ENCODE measurements around the gene TPM2. TPM values are rescaled to one million over a fixed set of nuclear protein-coding genes. Genes with fewer than 3 reads are reported as not detected.
"Not testable (repeated sequence)": the region's sequence is repeated elsewhere in the genome, so short reads cannot be mapped to it uniquely, and the experiment has no call there.

The TPM2 gene
- total and polyA plus RNA-seq, 7 donors, result 6,047 to 16,334 (median 9,199) TPM

DNA sequence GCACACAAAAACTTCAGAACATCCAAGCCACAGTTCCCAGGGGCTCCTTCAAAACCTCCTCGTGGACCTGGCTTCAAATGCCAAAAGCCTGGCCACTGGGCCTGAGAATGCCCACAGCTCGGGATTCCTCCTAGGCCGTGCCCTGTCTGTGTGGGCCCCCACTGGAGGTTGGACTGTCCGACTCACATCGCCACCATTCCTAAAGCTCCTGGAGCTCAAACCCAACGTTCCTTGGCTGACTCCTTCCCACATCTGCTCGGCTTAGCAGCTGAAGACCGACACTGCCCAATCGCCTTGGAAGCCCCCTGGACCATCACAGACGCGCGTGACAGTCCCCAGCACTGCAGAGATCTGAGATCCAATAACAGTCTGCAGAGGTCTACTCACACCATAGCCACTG lies 46.7 kb downstream of the TPM2 start:
- TF ChIP-seq, protein P1, sequence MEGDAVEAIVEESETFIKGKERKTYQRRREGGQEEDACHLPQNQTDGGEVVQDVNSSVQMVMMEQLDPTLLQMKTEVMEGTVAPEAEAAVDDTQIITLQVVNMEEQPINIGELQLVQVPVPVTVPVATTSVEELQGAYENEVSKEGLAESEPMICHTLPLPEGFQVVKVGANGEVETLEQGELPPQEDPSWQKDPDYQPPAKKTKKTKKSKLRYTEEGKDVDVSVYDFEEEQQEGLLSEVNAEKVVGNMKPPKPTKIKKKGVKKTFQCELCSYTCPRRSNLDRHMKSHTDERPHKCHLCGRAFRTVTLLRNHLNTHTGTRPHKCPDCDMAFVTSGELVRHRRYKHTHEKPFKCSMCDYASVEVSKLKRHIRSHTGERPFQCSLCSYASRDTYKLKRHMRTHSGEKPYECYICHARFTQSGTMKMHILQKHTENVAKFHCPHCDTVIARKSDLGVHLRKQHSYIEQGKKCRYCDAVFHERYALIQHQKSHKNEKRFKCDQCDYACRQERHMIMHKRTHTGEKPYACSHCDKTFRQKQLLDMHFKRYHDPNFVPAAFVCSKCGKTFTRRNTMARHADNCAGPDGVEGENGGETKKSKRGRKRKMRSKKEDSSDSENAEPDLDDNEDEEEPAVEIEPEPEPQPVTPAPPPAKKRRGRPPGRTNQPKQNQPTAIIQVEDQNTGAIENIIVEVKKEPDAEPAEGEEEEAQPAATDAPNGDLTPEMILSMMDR (IDR thresholded peaks at IDR 0.05), result no peak
- H3K4me3 ChIP-seq, result no peak overlapping the region
- H3K27ac ChIP-seq, result no peak overlapping the region
- ATAC-seq (no peak), DNase-seq (no peak)
- H3K27me3 ChIP-seq (ENCODE audit: insufficient read depth in 3 of 3, low read length in 2 of 3), result no peaks in the 10 kb centered on the region
- WGBS, 3 donors, result 86 to 88% (median 86%) methylated on average over 12 of the region's 12 CpGs
- intact Hi-C loops (cut with DNase I), result loop anchor here in 1 of 2 donors (10.0 kb wide), 1 partner anchor 158 kb away; no protein-coding TSS in a partner anchor
- H3K36me3 ChIP-seq (ENCODE audit: insufficient read depth in 1 of 2, low read depth in 1 of 2), result no peaks in the 10 kb centered on the region
- no peaks in the 10 kb centered on the region for H3K9me3 ChIP-seq
- H3K4me1 ChIP-seq, result no peaks in the 10 kb centered on the region

DNA sequence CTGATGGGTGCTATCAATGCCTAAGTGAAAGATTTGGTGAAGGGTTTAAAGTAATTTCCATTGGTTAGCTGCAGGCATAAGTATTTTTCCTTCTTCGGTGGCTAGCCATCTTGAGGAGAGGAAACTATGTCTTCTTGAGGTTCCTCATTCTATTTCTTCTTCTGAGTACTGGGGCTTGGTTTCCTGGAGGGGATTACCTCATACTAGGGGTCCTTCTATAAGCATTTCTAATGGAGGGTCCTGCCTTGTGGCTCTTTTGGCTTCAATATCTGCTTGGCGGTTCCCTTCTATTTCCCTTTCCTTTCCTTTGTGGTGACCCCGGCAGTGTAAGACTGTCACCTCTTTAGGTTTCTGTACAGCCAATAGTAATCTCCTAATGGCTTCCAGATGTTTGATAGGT lies 48.2 kb downstream of the TPM2 start:
- H3K9me3 ChIP-seq; H3K4me3 ChIP-seq; H3K27ac ChIP-seq; DNase-seq; H3K36me3 ChIP-seq (ENCODE audit: insufficient read depth in 1 of 2, low read depth in 1 of 2); H3K4me1 ChIP-seq; H3K27me3 ChIP-seq (ENCODE audit: insufficient read depth in 3 of 3, low read length in 2 of 3); ATAC-seq: not testable (repeated sequence)
- intact Hi-C loops (cut with DNase I), result loop anchor here in 1 of 2 donors (10.0 kb wide), 1 partner anchor 157 kb away; no protein-coding TSS in a partner anchor
- 91 to 92% (median 92%) methylated on average over 3 of the region's 3 CpGs for WGBS, 3 donors

DNA sequence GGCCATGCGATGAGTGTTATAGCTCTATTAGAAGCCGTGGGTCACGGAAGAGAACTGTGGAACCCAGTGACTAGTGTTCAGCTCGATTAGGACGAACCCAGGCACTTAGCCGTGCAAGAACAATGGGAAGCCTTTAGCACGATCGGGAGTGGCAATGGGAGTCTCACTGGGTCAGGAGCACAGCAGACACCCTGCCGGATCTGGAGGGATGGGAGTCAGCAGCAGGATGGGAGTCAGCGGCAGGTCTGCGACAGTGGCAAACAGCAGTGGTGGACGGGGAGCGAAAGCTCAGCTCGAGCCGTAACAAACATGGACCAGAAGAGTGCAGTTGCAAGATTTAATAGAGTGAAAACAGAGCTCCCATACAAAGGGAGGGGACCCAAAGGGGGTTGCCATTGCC lies 49.3 kb downstream of the TPM2 start:
- not testable (repeated sequence) for H3K4me3 ChIP-seq; H3K27me3 ChIP-seq (ENCODE audit: insufficient read depth in 3 of 3, low read length in 2 of 3); H3K36me3 ChIP-seq (ENCODE audit: insufficient read depth in 1 of 2, low read depth in 1 of 2); ATAC-seq; H3K4me1 ChIP-seq; H3K9me3 ChIP-seq; DNase-seq; H3K27ac ChIP-seq
- 96% methylated on average over 14 to 15 of the region's 15 CpGs for whole genome bisulfite sequencing, 3 donors
- intact Hi-C loops (cut with DNase I), result loop anchor here in 1 of 2 donors (10.0 kb wide), 1 partner anchor 156 kb away; no protein-coding TSS in a partner anchor

DNA sequence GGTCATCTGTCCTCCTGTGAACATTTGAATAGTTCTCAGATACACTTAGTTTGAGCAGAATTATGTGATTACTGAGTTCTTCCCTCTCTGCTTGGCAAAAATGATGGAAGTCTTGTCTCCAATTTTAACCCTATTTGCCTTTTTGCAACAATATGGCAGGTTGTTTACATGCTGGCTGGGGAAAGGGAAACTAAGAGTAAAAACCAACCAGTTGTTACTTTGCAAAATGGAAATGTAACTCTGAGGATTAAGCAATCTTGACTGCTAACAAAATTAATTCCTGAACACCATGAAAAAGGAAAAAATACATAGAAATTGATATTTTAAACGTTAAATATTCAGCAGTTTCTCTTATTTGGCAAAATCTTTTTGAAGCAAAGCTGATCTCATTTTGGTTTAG lies 50.1 kb downstream of the TPM2 start:
- H3K36me3 ChIP-seq (ENCODE audit: insufficient read depth in 1 of 2, low read depth in 1 of 2), result no peaks in the 10 kb centered on the region
- ATAC-seq (no peak), DNase-seq (no peak)
- H3K4me3 ChIP-seq, result no peak overlapping the region
- H3K27me3 ChIP-seq (ENCODE audit: insufficient read depth in 3 of 3, low read length in 2 of 3), result no peaks in the 10 kb centered on the region
- 84 to 92% (median 91%) methylated on average over 1 of the region's 1 CpG for WGBS, 3 donors
- TF ChIP-seq, protein P1 (IDR thresholded peaks at IDR 0.05), result no peak
- no peaks in the 10 kb centered on the region for H3K9me3 ChIP-seq
- no peaks in the 10 kb centered on the region for H3K4me1 ChIP-seq
- intact Hi-C loops (cut with DNase I), result loop anchor here in 1 of 2 donors (10.0 kb wide), 2 partner anchors 155 to 655 kb away; no protein-coding TSS in a partner anchor
- H3K27ac ChIP-seq, result no peak overlapping the region

DNA sequence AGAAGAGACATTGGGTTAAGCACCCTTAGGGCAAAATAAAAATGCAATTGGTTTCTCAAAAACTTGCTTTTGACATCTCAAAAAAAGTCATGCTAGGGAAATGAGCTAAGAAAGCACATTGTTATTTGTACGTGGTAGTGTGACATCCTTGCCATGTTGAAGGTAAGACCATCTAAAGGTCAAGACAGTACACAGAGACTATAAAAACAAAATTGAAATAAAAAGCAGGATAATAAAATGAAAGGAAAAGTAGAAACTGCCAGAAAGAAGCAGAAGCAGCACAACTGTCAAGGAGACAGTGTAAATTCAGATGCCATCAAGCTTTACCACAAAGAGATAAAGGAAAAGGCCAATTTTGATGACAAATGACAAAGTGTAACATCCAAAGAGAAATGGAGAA lies 50.5 kb downstream of the TPM2 start:
- H3K4me3 ChIP-seq; H3K4me1 ChIP-seq; H3K27me3 ChIP-seq (ENCODE audit: insufficient read depth in 3 of 3, low read length in 2 of 3); H3K27ac ChIP-seq; H3K36me3 ChIP-seq (ENCODE audit: insufficient read depth in 1 of 2, low read depth in 1 of 2); ATAC-seq; H3K9me3 ChIP-seq; DNase-seq: not testable (repeated sequence)
- WGBS, 3 donors, result 60 to 96% (median 82%) methylated on average over 1 of the region's 1 CpG
- intact Hi-C loops (cut with DNase I), result loop anchor here in 1 of 2 donors (10.0 kb wide), 1 partner anchor 656 kb away; no protein-coding TSS in a partner anchor

DNA sequence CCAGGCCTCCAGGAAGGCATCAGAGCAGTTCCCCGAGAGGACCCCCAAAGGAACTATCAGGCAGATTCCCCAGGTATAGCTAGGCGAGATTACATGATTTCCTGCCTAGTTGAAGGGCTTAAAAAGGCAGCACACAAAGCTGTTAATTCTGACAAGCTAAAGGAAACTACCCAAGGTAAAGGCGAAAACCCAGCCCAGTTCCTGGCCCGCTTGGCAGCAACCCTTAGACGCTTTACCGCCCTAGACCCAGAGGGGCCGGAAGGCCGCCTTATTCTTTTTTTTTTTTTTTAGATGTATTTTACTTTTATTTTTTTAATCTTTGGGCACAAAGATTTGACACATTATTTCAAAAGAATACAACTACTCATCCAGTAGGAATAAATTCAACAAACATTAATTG lies 51.0 kb downstream of the TPM2 start:
- not testable (repeated sequence) for H3K27me3 ChIP-seq (ENCODE audit: insufficient read depth in 3 of 3, low read length in 2 of 3); H3K27ac ChIP-seq; DNase-seq; H3K4me3 ChIP-seq; H3K4me1 ChIP-seq; ATAC-seq; H3K9me3 ChIP-seq; H3K36me3 ChIP-seq (ENCODE audit: insufficient read depth in 1 of 2, low read depth in 1 of 2)
- intact Hi-C loops (cut with DNase I), result loop anchor here in 1 of 2 donors (10.0 kb wide), 1 partner anchor 656 kb away; no protein-coding TSS in a partner anchor
- WGBS, 3 donors, result 68 to 78% (median 73%) methylated on average over 7 of the region's 8 CpGs

DNA sequence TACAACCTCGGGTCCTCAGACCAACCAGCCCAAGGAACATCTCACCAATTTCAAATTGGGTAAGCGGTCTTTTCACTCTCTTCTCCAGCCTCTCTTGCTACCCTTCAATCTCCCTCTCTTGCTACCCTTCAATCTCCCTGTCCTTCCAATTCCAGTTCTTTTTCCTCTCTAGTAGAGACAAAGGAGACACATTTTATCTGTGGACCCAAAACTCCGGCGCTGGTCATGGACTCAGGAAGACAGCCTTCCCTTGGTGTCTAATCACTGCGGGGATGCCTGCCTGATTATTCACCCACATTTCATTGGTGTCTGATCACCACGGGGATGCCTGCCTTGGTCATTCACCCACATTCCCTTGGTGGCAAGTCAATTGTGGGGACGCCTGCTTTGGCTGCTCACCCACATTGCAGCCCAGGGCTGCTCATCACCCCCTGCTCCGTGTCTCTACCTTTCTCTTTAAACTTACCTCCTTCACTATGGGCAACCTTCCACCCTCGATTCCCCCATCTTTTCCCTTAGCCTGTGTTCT lies 52.2 kb downstream of the TPM2 start:
- not testable (repeated sequence) for ATAC-seq; H3K27ac ChIP-seq; DNase-seq; H3K9me3 ChIP-seq; H3K4me3 ChIP-seq; H3K36me3 ChIP-seq (ENCODE audit: insufficient read depth in 1 of 2, low read depth in 1 of 2); H3K4me1 ChIP-seq; H3K27me3 ChIP-seq (ENCODE audit: insufficient read depth in 3 of 3, low read length in 2 of 3)
- intact Hi-C loops (cut with DNase I), result loop anchor here in 1 of 2 donors (10.0 kb wide), 1 partner anchor 657 kb away; no protein-coding TSS in a partner anchor
- WGBS, 3 donors, result 91 to 95% (median 95%) methylated on average over 9 of the region's 9 CpGs

DNA sequence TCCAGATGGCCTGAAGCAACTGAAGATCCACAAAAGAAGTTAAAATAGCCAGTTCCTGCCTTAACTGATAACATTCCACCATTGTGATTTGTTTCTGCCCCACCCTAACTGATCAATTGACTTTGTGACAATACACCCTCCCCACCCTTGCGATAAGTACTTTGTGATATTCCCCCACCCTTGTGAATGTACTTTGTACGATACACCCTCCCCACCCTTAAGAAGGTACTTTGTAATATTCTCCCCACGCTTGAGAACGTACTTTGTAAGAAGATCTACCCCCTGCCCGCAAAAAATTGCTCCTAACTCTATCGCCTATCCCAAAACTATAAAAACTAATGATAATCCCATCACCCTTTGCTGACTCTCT lies 52.9 kb downstream of the TPM2 start:
- H3K9me3 ChIP-seq; DNase-seq; H3K4me3 ChIP-seq; H3K27me3 ChIP-seq (ENCODE audit: insufficient read depth in 3 of 3, low read length in 2 of 3); H3K36me3 ChIP-seq (ENCODE audit: insufficient read depth in 1 of 2, low read depth in 1 of 2); ATAC-seq; H3K4me1 ChIP-seq: not testable (repeated sequence)
- peak overlapping the region; percentile 16 for H3K27ac ChIP-seq
- WGBS, 3 donors, result 93 to 100% (median 97%) methylated on average over 6 of the region's 6 CpGs
- intact Hi-C loops (cut with DNase I), result loop anchor here in 1 of 2 donors (10.0 kb wide), 1 partner anchor 658 kb away; no protein-coding TSS in a partner anchor

All from psoas muscle (tissue), 8 donors.